WTC11 (cell line): ENCODE measurements around the gene HOXA5. TPM values are rescaled to one million over a fixed set of nuclear protein-coding genes. Genes with fewer than 3 reads are reported as not detected.

Experiments
- ATAC-seq: fragments of 200-7000 bp; cut with Tn5 transposase; 2 replicates; pipeline ENCODE4 v1.10.0; 2021; ENCODE audit warnings: mild to moderate bottlenecking, moderate library complexity
- CTCF ChIA-PET: fragments of 300-600 bp; sonication (Branson Sonifier 250); formaldehyde crosslinking; loops from one replicate; lab custom pipeline; 2021; ENCODE audit warnings: antibody characterized with exemption; lab: Charles Lee
- POLR2A ChIA-PET: fragments of 350-600 bp; sonication (Branson Sonifier 250); formaldehyde crosslinking; loops from one replicate; lab custom pipeline; 2021; ENCODE audit warnings: antibody characterized with exemption; lab: Charles Lee
- DNase-seq: peaks from one replicate; pipeline ENCODE4 v3.0.0; 2021; ENCODE audit warnings: low spot score
- H3K27ac Mint-ChIP-seq: 2 replicates; pipeline ENCODE4 v1.8.0; 2021; ENCODE audit warnings: mixed read lengths
- H3K27me3 Mint-ChIP-seq: 2 replicates; pipeline ENCODE4 v1.8.0; 2021; ENCODE audit warnings: low read depth, mild to moderate bottlenecking, moderate library complexity, mixed read lengths
- H3K36me3 Mint-ChIP-seq: 2 replicates; pipeline ENCODE4 v1.8.0; 2021; ENCODE audit warnings: mixed read lengths
- H3K4me1 Mint-ChIP-seq: 2 replicates; pipeline ENCODE4 v1.8.0; 2022; ENCODE audit warnings: mixed read lengths
- H3K4me3 Mint-ChIP-seq: 2 replicates; pipeline ENCODE4 v1.8.0; 2021; ENCODE audit warnings: mild to moderate bottlenecking, moderate library complexity, mixed read lengths
- H3K9me3 Mint-ChIP-seq: 2 replicates; pipeline ENCODE4 v1.8.0; 2021; ENCODE audit warnings: mixed read lengths
- ATF2 ChIP-seq: sonication (generic); formaldehyde crosslinking; IDR thresholded peaks from 2 replicates; pipeline ENCODE4 v1.8.1; 2022; ENCODE audit warnings: low read depth, missing genetic modification reagents, borderline replicate concordance
- CREM ChIP-seq: sonication (generic); formaldehyde crosslinking; IDR thresholded peaks from 2 replicates; pipeline ENCODE4 v1.8.1; 2022; ENCODE audit warnings: mild to moderate bottlenecking, missing genetic modification reagents, moderate library complexity
- CTCF ChIP-seq: fragments of 200-600 bp; IDR thresholded peaks from 2 replicates; pipeline ENCODE4 v1.8.0; 2022; ENCODE audit warnings: antibody characterized with exemption
- EMX1 ChIP-seq: fragments of 250-450 bp; sonication (Bioruptor Pico); IDR thresholded peaks from 2 replicates; pipeline ENCODE4 v1.8.0; 2021; ENCODE audit warnings: mild to moderate bottlenecking
- ESRRA ChIP-seq: sonication (generic); formaldehyde crosslinking; IDR thresholded peaks from 2 replicates; pipeline ENCODE4 v1.8.1; 2022; ENCODE audit warnings: mild to moderate bottlenecking, missing genetic modification reagents, borderline replicate concordance
- ETV6 ChIP-seq: sonication (generic); formaldehyde crosslinking; IDR thresholded peaks from 2 replicates; pipeline ENCODE4 v1.8.1; 2022; ENCODE audit warnings: mild to moderate bottlenecking, missing genetic modification reagents
- GTF2I ChIP-seq: fragments of 250-450 bp; sonication (Bioruptor Pico); conservative IDR thresholded peaks from 2 replicates; pipeline ENCODE4 v1.4.0; 2021; ENCODE audit warnings: mild to moderate bottlenecking
- MLX ChIP-seq: sonication (generic); formaldehyde crosslinking; IDR thresholded peaks from 2 replicates; pipeline ENCODE4 v1.8.1; 2023; ENCODE audit warnings: mild to moderate bottlenecking, missing genetic modification reagents, moderate library complexity
- NFATC4 ChIP-seq: fragments of 250-450 bp; sonication (Bioruptor Pico); IDR thresholded peaks from 2 replicates; pipeline ENCODE4 v1.9.0; 2021; ENCODE audit warnings: mild to moderate bottlenecking
- NR2C2 ChIP-seq: sonication (generic); formaldehyde crosslinking; IDR thresholded peaks from 2 replicates; pipeline ENCODE4 v1.8.0; 2022; ENCODE audit warnings: mild to moderate bottlenecking, missing genetic modification reagents
- PREB ChIP-seq: sonication (generic); formaldehyde crosslinking; IDR thresholded peaks from 2 replicates; pipeline ENCODE4 v1.8.1; 2022; ENCODE audit warnings: mild to moderate bottlenecking, missing genetic modification reagents, moderate library complexity, borderline replicate concordance
- PRRX2 ChIP-seq: fragments of 250-450 bp; sonication (Bioruptor Pico); IDR thresholded peaks from 2 replicates; pipeline ENCODE4 v1.8.0; 2021; ENCODE audit warnings: mild to moderate bottlenecking
- SMAD3 ChIP-seq: sonication (generic); formaldehyde crosslinking; IDR thresholded peaks from 2 replicates; pipeline ENCODE4 v1.8.0; 2022; ENCODE audit warnings: missing genetic modification reagents, mild to moderate bottlenecking, borderline replicate concordance
- SOX15 ChIP-seq: fragments of 250-450 bp; sonication (Bioruptor Pico); IDR thresholded peaks from 2 replicates; pipeline ENCODE4 v1.9.0; 2021; ENCODE audit warnings: mild to moderate bottlenecking
- TP53 ChIP-seq: sonication (generic); formaldehyde crosslinking; IDR thresholded peaks from 2 replicates; pipeline ENCODE4 v1.8.1; 2023; ENCODE audit warnings: mild to moderate bottlenecking, missing genetic modification reagents
- ZMAT4 ChIP-seq: fragments of 250-450 bp; sonication (Bioruptor Pico); IDR thresholded peaks from 2 replicates; pipeline ENCODE4 v1.9.0; 2021; ENCODE audit warnings: mild to moderate bottlenecking
- ZNF138 ChIP-seq: sonication (generic); formaldehyde crosslinking; conservative IDR thresholded peaks from 2 replicates; pipeline ENCODE4 v1.8.1; 2022; ENCODE audit warnings: mild to moderate bottlenecking, moderate library complexity, missing genetic modification reagents
- ZNF219 ChIP-seq: sonication (generic); formaldehyde crosslinking; IDR thresholded peaks from 2 replicates; pipeline ENCODE4 v1.8.0; 2023; ENCODE audit warnings: missing genetic modification reagents, mild to moderate bottlenecking, borderline replicate concordance
- ZNF396 ChIP-seq: fragments of 250-450 bp; sonication (Bioruptor Pico); IDR thresholded peaks from 2 replicates; pipeline ENCODE4 v1.8.0; 2021; ENCODE audit warnings: mild to moderate bottlenecking, moderate library complexity, borderline replicate concordance
- total RNA-seq: library from RNA; stranded (reverse); gene quantifications from 3 replicates; pipeline ENCODE4 v1.2.3, GENCODE V29; 2021
- TF ChIP-seq, protein P1 (sequence below): sonication (generic); formaldehyde crosslinking; IDR thresholded peaks from 2 replicates; pipeline ENCODE4 v1.8.1; 2022; ENCODE audit warnings: mild to moderate bottlenecking, moderate library complexity, missing genetic modification reagents
- TF ChIP-seq, protein P2 (sequence below): fragments of 250-450 bp; sonication (Bioruptor Pico); conservative IDR thresholded peaks from 2 replicates; pipeline ENCODE4 v1.9.0; 2021; ENCODE audit warnings: mild to moderate bottlenecking
- TF ChIP-seq, protein P3 (sequence below): sonication (generic); formaldehyde crosslinking; IDR thresholded peaks from 2 replicates; pipeline ENCODE4 v1.8.1; 2023; ENCODE audit warnings: mild to moderate bottlenecking, moderate library complexity, missing genetic modification reagents

HOXA5 gene
- total RNA-seq, 1 experiment from 2014 or later: not detected

- Mint-ChIP-seq H3K27me3 (peaks cover 96% of the 10 kb centered on the region), H3K4me3 (no peak overlapping the region), H3K9me3 (no peaks in the 10 kb centered on the region), H3K27ac (no peak overlapping the region), H3K4me1 (peaks cover 12% of the 10 kb centered on the region; the same call in 1 of the 2 replicates), H3K36me3 (no peaks in the 10 kb centered on the region; the same call in 1 of the 2 replicates)
- TF ChIP-seq, protein P1, sequence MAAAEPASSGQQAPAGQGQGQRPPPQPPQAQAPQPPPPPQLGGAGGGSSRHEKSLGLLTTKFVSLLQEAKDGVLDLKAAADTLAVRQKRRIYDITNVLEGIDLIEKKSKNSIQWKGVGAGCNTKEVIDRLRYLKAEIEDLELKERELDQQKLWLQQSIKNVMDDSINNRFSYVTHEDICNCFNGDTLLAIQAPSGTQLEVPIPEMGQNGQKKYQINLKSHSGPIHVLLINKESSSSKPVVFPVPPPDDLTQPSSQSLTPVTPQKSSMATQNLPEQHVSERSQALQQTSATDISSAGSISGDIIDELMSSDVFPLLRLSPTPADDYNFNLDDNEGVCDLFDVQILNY: no peak
- TF ChIP-seq ETV6 (CRISPR knock-in tag): no peak
- no peak for TF ChIP-seq CTCF
- no peak for TF ChIP-seq NFATC4 (CRISPR knock-in tag)
- no peak for DNase-seq
- ATAC-seq: no peak
- POLR2A ChIA-PET: no interaction called here
- CTCF ChIA-PET: interaction anchor here (1.7 kb wide), 1 partner anchor 11 kb away, joined by 6 read pairs; the partner anchor contains the start of gene HOXA5
Observed at GRCh38 chr7:27132978-27133377, 10.5 kb downstream of the HOXA5 start.

DNA sequence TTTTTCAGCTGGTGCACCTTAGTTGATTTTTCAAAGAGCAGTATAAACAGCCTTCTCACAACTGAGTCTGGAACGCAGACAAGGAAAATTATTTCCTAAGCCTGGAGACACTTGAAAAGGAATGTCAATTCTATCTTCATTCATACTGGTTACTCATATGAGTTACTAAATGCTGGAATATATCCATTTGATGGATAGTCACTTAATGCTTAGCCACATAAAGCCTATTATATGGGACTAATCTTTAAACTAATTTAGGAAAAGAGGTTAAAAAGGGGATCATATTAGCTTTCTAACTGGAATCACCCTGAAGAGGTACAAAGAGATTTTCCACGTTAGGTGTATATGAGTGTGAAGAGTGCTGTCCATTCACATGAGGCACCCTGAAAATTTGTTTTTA lies 11.3 kb downstream of the HOXA5 start:
- Mint-ChIP-seq H3K9me3 (no peaks in the 10 kb centered on the region), H3K4me3 (no peak overlapping the region), H3K36me3 (no peaks in the 10 kb centered on the region; the same call in 1 of the 2 replicates), H3K4me1 (peaks cover 12% of the 10 kb centered on the region; the same call in 1 of the 2 replicates), H3K27me3 (peaks cover 96% of the 10 kb centered on the region), H3K27ac (no peak overlapping the region)
- DNase-seq (no peak), ATAC-seq (no peak)
- ChIA-PET CTCF (interaction anchor here (1.0 to 2.6 kb wide), 3 partner anchors 11 to 451 kb away, joined by 4 to 7 read pairs (median 4); partner anchors contain the start of gene HOXA5), POLR2A (no interaction called here)
- no peak for TF ChIP-seq ESRRA (CRISPR knock-in tag)
- no peak for TF ChIP-seq GTF2I (CRISPR knock-in tag)
- TF ChIP-seq ATF2 (CRISPR knock-in tag): no peak
- no peak for TF ChIP-seq NR2C2 (CRISPR knock-in tag)
- TF ChIP-seq CREM (CRISPR knock-in tag): no peak
- TF ChIP-seq ZNF138: no peak
- no peak for TF ChIP-seq TP53 (CRISPR knock-in tag)
- TF ChIP-seq, protein P2, sequence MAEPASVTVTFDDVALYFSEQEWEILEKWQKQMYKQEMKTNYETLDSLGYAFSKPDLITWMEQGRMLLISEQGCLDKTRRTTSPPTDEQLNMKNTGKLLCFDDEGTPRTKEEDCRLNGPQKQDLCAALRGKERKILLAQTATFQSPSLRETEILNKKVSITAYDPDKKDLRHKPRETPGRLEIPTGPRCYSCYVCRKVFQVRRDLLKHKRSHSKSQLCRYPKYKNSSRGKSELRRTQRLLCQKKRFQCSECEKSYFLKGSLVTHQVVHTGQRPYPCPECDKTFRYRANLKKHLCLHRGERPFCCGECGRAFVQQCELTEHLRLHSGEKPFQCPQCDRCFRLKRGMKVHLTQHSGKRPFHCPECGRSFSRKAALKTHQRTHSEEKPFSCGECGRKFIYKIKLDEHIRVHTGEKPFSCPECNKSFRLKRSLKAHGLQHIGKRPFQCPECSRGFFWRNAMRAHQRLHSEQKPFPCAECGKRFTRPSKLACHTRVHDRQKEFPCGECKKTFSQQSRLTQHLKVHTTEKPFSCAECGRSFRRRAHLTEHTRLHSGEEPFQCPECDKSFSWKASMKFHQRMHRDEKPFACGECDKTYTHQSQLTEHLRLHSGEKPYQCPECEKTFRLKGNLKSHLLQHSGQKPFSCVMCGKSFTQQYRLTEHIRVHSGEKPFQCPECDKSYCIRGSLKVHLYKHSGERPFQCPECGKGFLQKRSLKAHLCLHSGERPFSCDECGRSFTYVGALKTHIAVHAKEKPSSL (CRISPR knock-in tag): no peak
- TF ChIP-seq ZNF219 (CRISPR knock-in tag): no peak
- TF ChIP-seq MLX (CRISPR knock-in tag): no peak
- TF ChIP-seq EMX1 (CRISPR knock-in tag): no peak
- no peak for TF ChIP-seq PRRX2 (CRISPR knock-in tag)
- TF ChIP-seq ZMAT4 (CRISPR knock-in tag): no peak
- TF ChIP-seq ZNF396 (CRISPR knock-in tag): no peak
- no peak for TF ChIP-seq CTCF
- TF ChIP-seq, protein P3, sequence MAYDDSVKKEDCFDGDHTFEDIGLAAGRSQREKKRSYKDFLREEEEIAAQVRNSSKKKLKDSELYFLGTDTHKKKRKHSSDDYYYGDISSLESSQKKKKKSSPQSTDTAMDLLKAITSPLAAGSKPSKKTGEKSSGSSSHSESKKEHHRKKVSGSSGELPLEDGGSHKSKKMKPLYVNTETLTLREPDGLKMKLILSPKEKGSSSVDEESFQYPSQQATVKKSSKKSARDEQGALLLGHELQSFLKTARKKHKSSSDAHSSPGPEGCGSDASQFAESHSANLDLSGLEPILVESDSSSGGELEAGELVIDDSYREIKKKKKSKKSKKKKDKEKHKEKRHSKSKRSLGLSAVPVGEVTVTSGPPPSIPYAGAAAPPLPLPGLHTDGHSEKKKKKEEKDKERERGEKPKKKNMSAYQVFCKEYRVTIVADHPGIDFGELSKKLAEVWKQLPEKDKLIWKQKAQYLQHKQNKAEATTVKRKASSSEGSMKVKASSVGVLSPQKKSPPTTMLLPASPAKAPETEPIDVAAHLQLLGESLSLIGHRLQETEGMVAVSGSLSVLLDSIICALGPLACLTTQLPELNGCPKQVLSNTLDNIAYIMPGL: no peak
- no peak for TF ChIP-seq PREB
- TF ChIP-seq SMAD3: no peak
- TF ChIP-seq SOX15: no peak
